Activated naive CD4-positive, alpha-beta T cell treated with anti-CD3 and anti-CD28 coated beads, Interleukin-2, amount 10 ng/mL, durations not matched to agents 7 days and 5 days (primary cell): ENCODE data around the gene SPOCK2.

Experiments
- CTCF ChIA-PET: fragments of 350-600 bp; sonication (Branson Sonifier 250); formaldehyde crosslinking; loops from one replicate; lab custom pipeline; 2021; ENCODE audit warnings: antibody characterized with exemption; lab: Charles Lee
- DNase-seq: peaks from one replicate; pipeline ENCODE4 v3.0.0-alpha.2; 2020
- H3K27ac Mint-ChIP-seq: one replicate; pipeline ENCODE4 v1.8.0; 2021; ENCODE audit warnings: mild to moderate bottlenecking, moderate library complexity, mixed read lengths
- H3K27me3 Mint-ChIP-seq: one replicate; pipeline ENCODE4 v1.8.0; 2021; ENCODE audit warnings: mild to moderate bottlenecking, mixed read lengths
- H3K36me3 Mint-ChIP-seq: one replicate; pipeline ENCODE4 v1.8.0; 2021; ENCODE audit warnings: mixed read lengths
- H3K4me1 Mint-ChIP-seq: one replicate; pipeline ENCODE4 v1.8.0; 2021; ENCODE audit warnings: mixed read lengths
- H3K4me3 Mint-ChIP-seq: one replicate; pipeline ENCODE4 v1.8.0; 2021; ENCODE audit warnings: mild to moderate bottlenecking, moderate library complexity, mixed read lengths
- H3K9me3 Mint-ChIP-seq: one replicate; pipeline ENCODE4 v1.8.0; 2021; ENCODE audit warnings: mixed read lengths

SPOCK2 gene

DNA sequence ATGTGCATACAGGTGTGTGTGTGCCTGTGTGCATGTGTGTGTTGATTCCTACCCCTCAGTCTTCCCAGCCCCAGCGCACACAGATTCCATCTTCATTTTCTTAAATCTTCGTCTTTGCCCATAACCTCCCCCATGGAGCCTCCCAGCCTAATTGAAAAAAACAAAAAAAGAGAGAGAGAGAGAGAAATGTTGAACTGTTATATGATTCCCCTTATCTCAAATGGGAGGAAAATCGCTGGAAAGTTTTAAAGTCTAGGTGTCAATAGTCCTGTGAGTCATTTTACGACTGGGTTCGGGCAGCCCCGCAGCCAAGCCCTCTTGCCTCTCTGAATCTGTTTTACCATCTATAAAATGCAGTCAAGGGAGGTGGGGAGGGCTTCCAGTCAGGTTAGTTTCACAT lies 60.9 kb downstream of the SPOCK2 start:
- Mint-ChIP-seq H3K27me3 (peaks cover 38% of the 10 kb centered on the region), H3K9me3 (no peaks in the 10 kb centered on the region), H3K36me3 (no peaks in the 10 kb centered on the region), H3K27ac (no peak overlapping the region), H3K4me1 (no peaks in the 10 kb centered on the region), H3K4me3 (no peak overlapping the region)
- no peak for DNase-seq
- CTCF ChIA-PET, result no interaction called here

DNA sequence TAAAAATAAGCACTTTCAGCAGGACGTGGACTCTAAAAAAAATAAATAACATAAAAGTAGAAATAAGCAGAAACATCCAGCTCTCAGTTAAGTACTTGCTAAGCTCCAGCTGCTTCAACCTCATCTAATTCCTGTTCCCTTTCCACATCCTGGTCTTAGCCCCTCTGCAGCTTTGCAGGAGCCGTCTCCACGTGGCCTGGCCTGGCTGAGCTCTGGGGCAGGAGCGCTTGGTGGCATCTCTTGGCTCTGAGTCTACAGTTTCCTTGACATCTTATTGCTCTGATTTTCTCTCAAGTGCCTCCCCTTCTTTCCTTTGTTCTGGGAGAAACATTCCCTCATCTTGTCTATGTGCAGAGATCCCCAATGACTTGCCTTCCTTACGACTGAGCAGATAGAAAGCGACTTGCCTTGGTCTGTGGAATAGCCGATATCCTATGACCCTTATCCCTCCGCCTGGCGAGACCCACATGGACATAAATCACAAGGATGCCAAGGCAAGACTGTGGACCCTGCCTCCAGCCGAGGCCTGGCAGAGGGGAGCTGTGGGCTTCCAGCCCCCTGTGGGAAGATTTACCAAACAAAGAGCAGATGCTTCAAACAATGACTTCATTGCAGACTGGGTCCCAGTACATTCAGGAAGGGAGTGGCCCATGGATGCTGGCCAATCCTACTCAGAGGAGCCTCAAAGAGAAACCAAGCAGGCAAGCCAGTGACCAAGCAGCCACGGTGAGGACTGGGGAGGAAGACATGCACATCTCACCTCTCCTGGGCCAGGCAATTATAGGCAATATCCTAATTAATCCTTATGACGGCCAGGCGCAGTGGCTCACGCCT lies 61.9 kb downstream of the SPOCK2 start:
- H3K4me3 Mint-ChIP-seq, result no peak overlapping the region
- no peak for DNase-seq
- H3K27ac Mint-ChIP-seq, result no peak overlapping the region
- no peaks in the 10 kb centered on the region for H3K9me3 Mint-ChIP-seq
- no peaks in the 10 kb centered on the region for H3K4me1 Mint-ChIP-seq
- peaks cover 29% of the 10 kb centered on the region for H3K27me3 Mint-ChIP-seq
- no peaks in the 10 kb centered on the region for H3K36me3 Mint-ChIP-seq
- CTCF ChIA-PET, result interaction anchor here (1.3 kb wide), 1 partner anchor 22 kb away, joined by 4 read pairs; no protein-coding TSS in a partner anchor

DNA sequence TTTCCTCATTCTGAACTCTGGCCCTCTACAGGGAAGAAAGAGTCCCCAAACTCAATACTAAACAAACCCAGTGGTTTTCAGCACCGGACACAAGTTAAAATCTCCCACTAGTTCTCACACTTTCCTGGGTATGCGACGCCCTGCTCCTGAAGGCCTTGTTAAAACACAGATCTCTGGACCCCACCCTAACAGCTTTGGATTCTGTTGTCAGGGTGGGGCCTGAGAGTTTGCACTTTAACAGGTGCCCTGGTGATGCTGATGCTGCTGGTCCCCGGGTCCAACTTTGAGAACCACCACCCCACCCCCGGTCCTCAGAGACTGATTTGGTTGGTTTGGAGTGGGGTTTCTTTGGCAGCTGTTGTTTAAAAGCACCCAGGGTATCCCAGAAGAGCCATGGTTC lies 62.5 kb downstream of the SPOCK2 start:
- CTCF ChIA-PET, result interaction anchor here (1.3 kb wide), 1 partner anchor 23 kb away, joined by 4 read pairs; no protein-coding TSS in a partner anchor
- Mint-ChIP-seq H3K4me3 (no peak overlapping the region), H3K9me3 (no peaks in the 10 kb centered on the region), H3K27ac (no peak overlapping the region), H3K4me1 (peaks cover 5% of the 10 kb centered on the region), H3K36me3 (no peaks in the 10 kb centered on the region), H3K27me3 (peaks cover 22% of the 10 kb centered on the region)
- DNase-seq, result no peak

DNA sequence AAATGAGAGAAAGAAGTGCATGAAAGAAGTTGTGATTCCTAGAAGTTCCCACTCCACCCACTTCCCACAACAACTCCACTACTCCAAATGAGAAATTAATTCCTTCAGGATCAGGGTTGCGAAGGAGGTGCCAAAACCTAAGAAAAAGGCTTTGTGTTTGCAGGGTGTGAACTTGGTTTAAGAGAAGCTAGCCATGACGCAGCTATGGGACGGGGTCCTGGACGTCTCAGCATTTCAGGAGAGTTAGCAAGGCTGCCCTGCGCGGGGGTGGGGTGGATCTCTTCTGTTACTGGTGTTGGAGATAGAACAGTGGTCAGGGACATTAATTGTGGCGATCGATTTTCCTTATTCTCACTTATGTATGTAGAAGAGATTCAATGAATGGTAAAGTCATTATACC lies 63.0 kb downstream of the SPOCK2 start:
- Mint-ChIP-seq H3K27me3 (peaks cover 18% of the 10 kb centered on the region), H3K4me3 (no peak overlapping the region), H3K27ac (no peak overlapping the region), H3K9me3 (no peaks in the 10 kb centered on the region), H3K36me3 (no peaks in the 10 kb centered on the region), H3K4me1 (peaks cover 5% of the 10 kb centered on the region)
- DNase-seq, result no peak
- CTCF ChIA-PET, result interaction anchor here (1.3 kb wide), 1 partner anchor 23 kb away, joined by 4 read pairs; no protein-coding TSS in a partner anchor

DNA sequence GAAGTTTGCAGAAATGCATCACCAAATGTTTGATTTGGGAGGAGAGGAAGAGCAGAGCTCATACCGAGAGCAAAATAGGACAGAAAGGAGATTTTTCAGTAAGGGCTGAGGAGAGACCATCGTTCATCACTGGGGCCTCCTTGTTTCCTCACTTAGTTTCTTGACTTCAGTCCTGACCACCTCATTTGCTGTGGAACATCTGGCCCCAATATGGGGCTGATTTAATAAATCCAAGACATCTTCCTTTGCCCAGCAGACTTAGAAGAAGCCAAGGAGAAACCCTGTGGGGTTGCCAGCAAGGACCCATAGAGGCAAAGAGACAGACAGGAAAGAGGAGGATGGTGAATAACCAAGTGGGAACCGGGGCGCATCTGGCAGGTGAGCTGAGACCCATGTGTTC lies 63.8 kb downstream of the SPOCK2 start:
- peaks cover 15% of the 10 kb centered on the region for H3K27me3 Mint-ChIP-seq
- H3K36me3 Mint-ChIP-seq, result no peaks in the 10 kb centered on the region
- no peak for DNase-seq
- CTCF ChIA-PET, result interaction anchor here (0.6 kb wide), 1 partner anchor 42 kb away, joined by 5 read pairs; no protein-coding TSS in a partner anchor
- H3K4me3 Mint-ChIP-seq, result no peak overlapping the region
- peaks cover 5% of the 10 kb centered on the region for H3K4me1 Mint-ChIP-seq
- no peaks in the 10 kb centered on the region for H3K9me3 Mint-ChIP-seq
- H3K27ac Mint-ChIP-seq, result no peak overlapping the region

DNA sequence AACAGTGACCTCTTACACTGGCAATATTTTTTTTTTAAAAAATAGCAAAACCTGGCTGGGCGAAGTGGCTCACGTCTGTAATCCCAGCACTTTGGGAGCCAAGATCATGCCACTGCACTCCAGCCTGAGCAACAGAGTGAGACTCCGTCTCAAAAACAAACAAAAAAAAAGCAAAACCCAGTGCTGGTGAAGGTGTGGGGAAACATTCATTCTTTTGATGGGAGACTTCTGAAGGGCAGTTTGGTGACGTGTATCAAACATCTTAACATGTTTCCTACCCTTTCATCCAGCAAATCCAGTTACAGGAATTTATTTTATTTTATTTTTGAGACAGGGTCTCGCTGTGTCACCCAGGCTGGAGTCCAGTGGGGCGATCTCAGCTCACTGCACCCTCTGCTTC lies 66.1 kb downstream of the SPOCK2 start:
- DNase-seq, result no peak
- CTCF ChIA-PET, result interaction anchor here (0.7 kb wide), 1 partner anchor 126 kb away, joined by 4 read pairs; no protein-coding TSS in a partner anchor
- Mint-ChIP-seq H3K4me3 (no peak overlapping the region), H3K27ac (no peak overlapping the region), H3K27me3 (peaks cover 20% of the 10 kb centered on the region), H3K9me3 (no peaks in the 10 kb centered on the region), H3K36me3 (no peaks in the 10 kb centered on the region), H3K4me1 (peaks cover 5% of the 10 kb centered on the region)

DNA sequence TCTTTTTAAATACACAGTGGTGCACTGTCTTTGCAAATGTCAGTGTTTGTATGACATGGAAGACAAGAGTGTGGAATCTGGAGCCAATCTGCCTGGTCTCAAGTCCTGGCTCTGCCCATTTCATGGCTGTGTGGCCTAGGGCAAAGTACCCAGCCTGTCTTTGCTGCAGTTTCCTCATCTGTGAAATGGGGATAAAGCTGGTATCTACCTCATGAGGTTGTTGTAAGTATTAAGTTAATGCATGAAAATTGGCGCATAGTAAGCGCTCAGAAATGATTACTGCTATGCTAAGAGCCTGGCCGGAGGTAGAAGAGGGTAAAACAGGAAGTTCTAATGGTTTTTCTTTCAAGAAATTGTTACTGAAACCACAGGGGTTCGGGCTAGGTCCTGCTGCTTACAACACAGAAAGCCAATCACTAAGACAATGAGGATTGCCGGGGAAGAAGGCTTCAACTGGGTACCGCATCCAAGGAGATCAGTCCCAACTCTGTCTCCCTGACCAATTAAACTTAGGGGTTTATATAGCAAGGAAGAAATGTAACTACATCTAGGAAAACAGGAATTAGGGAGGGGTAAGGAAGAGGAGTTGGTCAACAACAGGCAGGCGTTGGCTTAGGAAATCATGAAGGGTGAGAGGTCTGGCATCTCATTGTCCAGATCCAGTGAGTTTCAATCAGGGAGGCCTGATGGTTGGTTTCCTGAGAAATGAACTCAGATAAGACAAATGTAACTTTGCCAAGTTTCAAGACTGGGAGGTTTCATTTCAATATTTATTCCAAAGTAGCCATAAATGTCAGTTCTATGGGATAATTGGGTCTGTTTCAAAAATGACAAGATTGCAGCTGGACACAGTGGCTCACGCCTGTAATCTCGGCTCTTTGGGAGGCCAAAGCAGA lies 67.2 kb downstream of the SPOCK2 start:
- DNase-seq, result no peak
- Mint-ChIP-seq H3K9me3 (no peaks in the 10 kb centered on the region), H3K27ac (no peak overlapping the region), H3K4me3 (no peak overlapping the region), H3K27me3 (peaks cover 13% of the 10 kb centered on the region), H3K36me3 (no peaks in the 10 kb centered on the region), H3K4me1 (peaks cover 5% of the 10 kb centered on the region)
- CTCF ChIA-PET, result interaction anchor here (0.7 kb wide), 1 partner anchor 125 kb away, joined by 4 read pairs; no protein-coding TSS in a partner anchor

DNA sequence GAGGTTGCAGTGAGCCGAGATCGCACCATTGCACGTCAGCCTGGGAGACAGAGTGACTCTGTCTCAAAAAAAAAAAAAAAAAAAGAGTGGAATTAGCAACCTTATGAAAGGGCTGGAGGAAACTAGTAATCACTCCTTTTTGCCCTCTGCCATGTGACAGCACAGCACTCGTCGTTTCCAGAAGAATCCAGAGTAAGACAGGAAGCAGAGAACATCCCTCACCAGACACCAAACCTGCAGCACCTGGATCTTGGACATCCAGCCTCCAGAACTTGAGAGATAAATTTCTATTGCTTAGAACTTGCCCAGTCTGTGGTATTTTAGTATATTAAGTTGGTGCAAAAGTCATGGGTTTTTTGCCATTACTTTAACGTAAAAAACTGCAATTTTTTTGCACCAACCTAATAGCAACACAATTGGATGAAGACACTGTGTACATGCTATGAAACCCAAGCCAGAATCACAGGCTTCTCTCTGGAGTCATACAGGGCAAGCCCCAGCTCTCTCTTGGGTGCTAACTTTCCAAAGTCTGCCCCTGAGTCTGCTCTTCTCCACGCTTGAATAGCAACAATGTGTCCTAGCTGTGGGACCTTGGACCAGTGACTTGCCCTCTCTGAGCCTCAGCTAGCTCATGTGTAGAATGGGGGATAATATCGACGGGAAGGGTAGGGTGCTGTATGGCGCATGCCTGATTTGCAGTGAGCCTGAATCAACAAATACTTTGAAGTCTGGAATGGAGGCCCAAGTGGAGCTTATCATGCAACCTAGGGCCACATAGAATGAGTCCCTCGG lies 69.1 kb downstream of the SPOCK2 start:
- CTCF ChIA-PET, result no interaction called here

DNA sequence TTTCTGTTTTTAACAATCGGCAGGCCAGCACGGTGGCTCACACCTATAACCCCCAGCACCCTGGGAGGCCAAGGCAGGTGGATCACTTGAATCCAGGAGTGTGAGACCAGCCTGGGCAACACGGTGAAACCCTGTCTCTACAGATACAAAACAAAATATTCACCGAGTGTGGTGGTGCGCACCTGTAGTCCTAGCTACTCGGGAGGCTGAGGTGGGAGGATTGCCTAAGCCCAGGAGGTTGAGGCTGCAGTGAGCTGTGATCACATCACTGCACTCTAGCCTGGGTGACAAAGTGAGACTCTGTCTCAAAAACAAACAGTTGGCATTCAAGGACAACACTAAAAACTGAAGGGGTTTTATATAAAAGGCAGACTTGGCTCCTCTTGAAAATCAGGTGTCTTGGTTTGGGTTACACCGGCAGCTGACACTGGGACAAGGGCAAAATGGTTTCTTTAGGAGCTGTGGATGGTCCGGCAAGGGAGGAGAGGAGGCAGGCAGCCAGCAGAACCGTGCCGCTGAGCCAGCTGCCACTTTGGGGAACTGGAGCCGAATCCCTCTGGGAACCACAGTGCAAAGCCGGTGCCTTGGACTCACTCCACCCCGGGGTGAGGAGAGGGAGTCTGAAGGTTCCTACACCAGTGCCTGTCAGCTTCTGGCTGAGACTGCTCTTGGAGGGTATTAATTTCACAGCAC lies 71.6 kb downstream of the SPOCK2 start:
- no peak for DNase-seq
- Mint-ChIP-seq H3K27me3 (peaks cover 13% of the 10 kb centered on the region), H3K4me3 (no peak overlapping the region), H3K27ac (no peak overlapping the region), H3K9me3 (no peaks in the 10 kb centered on the region), H3K4me1 (peaks cover 5% of the 10 kb centered on the region), H3K36me3 (no peaks in the 10 kb centered on the region)
- CTCF ChIA-PET, result no interaction called here

More for the DNA sequence above, 69.1 kb downstream of the SPOCK2 start:
- Mint-ChIP-seq H3K36me3 (no peaks in the 10 kb centered on the region), H3K9me3 (no peaks in the 10 kb centered on the region), H3K4me1 (peaks cover 5% of the 10 kb centered on the region), H3K27ac (no peak overlapping the region), H3K27me3 (peaks cover 13% of the 10 kb centered on the region), H3K4me3 (no peak overlapping the region)
- no peak for DNase-seq

DNA sequence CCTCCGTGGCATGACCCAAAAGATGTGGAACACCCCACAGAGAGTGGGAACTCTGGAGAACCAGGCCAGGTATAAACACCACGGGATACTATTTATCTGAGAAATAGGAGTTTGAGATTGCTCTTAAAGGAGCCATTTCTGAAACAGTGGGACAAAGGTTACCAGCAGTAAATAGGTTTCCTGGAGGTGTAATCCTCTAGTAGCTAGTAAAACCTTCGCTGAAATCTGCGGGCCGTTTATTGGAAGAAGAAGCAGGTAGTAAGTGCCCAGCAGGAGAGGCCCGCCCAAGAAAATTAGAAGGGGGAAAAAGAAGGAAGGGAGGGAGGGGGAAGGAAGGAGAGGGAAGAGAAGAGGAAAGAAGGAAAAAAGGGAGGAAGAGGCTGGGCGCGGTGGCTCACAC lies 72.5 kb downstream of the SPOCK2 start:
- DNase-seq, result no peak
- CTCF ChIA-PET, result no interaction called here
- no peaks in the 10 kb centered on the region for H3K9me3 Mint-ChIP-seq
- no peaks in the 10 kb centered on the region for H3K36me3 Mint-ChIP-seq
- no peak overlapping the region for H3K4me3 Mint-ChIP-seq
- peaks cover under 1% of the 10 kb centered on the region for H3K4me1 Mint-ChIP-seq
- H3K27me3 Mint-ChIP-seq, result peaks cover 13% of the 10 kb centered on the region
- no peak overlapping the region for H3K27ac Mint-ChIP-seq

DNA sequence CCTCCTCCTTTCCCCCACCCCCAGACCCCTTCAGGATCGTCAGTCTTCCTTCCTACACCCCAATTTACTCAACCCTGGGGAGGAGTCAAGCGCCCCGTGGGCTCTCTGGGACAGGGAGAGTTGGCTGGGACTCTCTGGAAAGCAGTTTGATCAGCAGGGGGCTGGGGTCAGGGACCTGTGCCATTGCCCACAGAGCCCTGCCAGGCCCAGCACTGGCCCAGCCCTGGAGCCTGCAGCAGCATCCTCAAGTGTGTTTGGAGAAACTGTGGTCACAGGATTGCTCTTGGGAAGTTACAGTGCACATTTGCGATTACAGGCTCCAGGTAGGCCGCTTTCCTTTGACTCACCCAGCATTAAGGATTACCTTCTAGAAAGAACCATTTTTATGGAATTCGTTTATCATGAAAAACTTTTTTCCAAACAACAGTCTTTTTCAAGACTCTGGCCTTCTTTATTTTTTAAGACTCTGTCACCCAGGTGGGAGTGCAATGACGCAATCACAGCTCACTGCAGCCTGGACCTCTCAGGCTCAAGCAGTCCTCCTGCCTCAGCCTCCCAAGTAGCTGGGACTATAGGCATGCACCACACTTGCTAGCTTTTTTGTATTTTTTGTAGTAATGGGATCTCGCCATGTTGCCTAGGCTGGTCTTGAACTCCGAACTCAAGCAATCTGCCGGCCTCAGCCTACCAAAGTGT lies 73.4 kb downstream of the SPOCK2 start:
- no peak for DNase-seq
- CTCF ChIA-PET, result no interaction called here
- Mint-ChIP-seq H3K27ac (no peak overlapping the region), H3K4me3 (no peak overlapping the region), H3K9me3 (no peaks in the 10 kb centered on the region), H3K27me3 (peaks cover 13% of the 10 kb centered on the region), H3K4me1 (no peaks in the 10 kb centered on the region), H3K36me3 (no peaks in the 10 kb centered on the region)

DNA sequence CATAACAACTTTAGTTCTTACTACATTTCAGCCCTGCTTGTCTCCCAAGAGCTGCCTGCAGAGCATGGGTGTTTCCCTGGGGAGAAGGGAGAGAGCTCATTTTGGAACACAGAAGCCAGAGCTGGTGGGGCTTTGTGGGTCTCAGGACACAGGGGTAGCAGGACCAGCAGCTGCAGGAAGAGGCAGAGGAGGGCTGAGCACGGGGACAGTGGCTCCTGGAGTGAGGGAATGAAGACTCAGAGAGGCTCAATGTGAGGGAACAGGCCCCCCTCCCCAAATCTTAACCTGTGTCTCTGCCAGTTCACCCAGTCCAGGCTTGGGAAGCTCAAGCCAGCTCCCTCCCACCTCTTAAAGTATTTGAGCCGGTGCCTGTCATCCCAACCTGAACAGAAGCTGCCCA lies 74.2 kb downstream of the SPOCK2 start:
- CTCF ChIA-PET, result no interaction called here
- no peaks in the 10 kb centered on the region for H3K9me3 Mint-ChIP-seq
- no peaks in the 10 kb centered on the region for H3K36me3 Mint-ChIP-seq
- peaks cover 11% of the 10 kb centered on the region for H3K27me3 Mint-ChIP-seq
- no peak overlapping the region for H3K4me3 Mint-ChIP-seq
- no peak for DNase-seq
- H3K4me1 Mint-ChIP-seq, result no peaks in the 10 kb centered on the region
- no peak overlapping the region for H3K27ac Mint-ChIP-seq
